Mammary epithelial cell (primary cell): ENCODE measurements around the gene OR2T2.

Experiments used
- EZH2 ChIP-seq: IDR thresholded peaks from 2 replicates; pipeline ENCODE4 v1.6.1; 2012; ENCODE audit warnings: low read length, inconsistent platforms, borderline replicate concordance
- TF ChIP-seq, protein P1 (sequence below), 2 donors: IDR thresholded peaks in 1 of 2; conservative IDR thresholded peaks in 1 of 2; 2 replicates each; pipeline ENCODE4 v1.5.1; 2011 to 2012; ENCODE audit warnings: inconsistent platforms in 2 of 2, low read length in 2 of 2, mild to moderate bottlenecking in 2 of 2, control low read depth in 1 of 2, low read depth in 1 of 2; ENCODE audit not compliant: insufficient read depth in 1 of 2; ENCODE audit errors: extremely low read depth in 1 of 2

DNA sequence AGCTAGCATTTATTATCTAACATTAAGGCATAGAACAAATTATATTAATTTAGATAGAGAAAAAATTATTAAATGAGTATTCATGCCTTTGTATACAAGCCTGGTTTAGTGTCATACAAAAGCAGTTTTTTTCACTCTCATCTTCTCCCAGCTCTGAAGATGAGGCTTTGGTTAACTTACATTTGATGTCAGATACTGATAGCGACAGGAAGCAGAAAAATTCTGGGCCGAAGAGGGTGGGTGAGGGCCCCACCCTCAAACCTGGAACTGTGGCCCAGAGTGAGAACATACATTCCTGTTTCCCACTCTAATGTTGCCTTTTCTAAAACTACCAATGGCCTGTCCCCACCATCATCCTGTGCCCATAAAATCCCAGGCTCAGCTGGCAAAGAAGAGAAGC, 27.6 kb upstream of the OR2T2 start:
- no peak for TF ChIP-seq EZH2
- TF ChIP-seq, protein P1, sequence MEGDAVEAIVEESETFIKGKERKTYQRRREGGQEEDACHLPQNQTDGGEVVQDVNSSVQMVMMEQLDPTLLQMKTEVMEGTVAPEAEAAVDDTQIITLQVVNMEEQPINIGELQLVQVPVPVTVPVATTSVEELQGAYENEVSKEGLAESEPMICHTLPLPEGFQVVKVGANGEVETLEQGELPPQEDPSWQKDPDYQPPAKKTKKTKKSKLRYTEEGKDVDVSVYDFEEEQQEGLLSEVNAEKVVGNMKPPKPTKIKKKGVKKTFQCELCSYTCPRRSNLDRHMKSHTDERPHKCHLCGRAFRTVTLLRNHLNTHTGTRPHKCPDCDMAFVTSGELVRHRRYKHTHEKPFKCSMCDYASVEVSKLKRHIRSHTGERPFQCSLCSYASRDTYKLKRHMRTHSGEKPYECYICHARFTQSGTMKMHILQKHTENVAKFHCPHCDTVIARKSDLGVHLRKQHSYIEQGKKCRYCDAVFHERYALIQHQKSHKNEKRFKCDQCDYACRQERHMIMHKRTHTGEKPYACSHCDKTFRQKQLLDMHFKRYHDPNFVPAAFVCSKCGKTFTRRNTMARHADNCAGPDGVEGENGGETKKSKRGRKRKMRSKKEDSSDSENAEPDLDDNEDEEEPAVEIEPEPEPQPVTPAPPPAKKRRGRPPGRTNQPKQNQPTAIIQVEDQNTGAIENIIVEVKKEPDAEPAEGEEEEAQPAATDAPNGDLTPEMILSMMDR (conservative IDR thresholded peaks at IDR 0.05 in 1 of 2, IDR thresholded peaks at IDR 0.05 in 1 of 2; ENCODE audit: extremely low read depth in 1 of 2, insufficient read depth in 1 of 2, low read depth in 1 of 2, low read length in 2 of 2): no peak
